Fibroblast of peridontal ligament (primary cell): ENCODE data around the gene NPEPPS.
"Not testable (repeated sequence)": the region's sequence is repeated elsewhere in the genome, so short reads cannot be mapped to it uniquely, and the experiment has no call there.

Experiments
- DNase-seq: peaks from one replicate; pipeline ENCODE4 v3.0.0-alpha.2; 2010; ENCODE audit errors: extremely low read depth

NPEPPS gene

DNA sequence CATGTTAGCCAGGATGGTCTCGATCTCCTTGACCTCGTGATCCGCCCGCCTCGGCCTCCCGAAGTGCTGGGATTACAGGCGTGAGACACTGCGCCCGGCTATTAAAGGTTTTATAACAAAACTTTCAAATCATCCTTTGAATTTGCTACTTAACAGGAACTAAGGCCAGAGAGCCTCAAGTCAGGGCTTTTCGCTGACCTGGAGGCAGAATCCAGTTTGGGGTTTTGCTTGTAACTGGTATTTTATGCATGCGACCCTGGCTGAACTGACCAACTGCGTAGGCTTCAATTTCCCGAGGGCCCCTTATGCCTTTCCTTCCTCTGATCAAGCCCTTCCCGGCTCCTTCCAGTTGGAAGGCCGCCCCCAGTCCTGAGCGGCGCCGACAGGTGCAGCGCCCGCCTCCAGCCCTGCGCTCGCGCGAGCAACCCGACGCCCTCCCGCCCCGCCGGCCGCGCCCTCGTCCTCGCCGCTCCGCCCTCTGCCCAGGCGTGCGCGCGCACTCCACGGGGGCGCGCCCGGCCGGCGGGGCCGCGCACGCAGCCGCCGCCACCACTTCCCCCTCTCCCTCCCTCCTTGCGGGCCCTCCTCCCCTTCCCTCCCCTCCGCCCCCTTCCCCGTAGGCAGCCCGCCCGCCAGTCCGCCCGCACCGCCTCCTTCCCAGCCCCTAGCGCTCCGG, at the start of gene NPEPPS:
TSS of gene NPEPPS (plus strand) at position 552 of the 676 bp plus-strand sequence. CDS start 193 bp downstream, outside the sequence.
- peak; percentile 63 for DNase-seq

DNA sequence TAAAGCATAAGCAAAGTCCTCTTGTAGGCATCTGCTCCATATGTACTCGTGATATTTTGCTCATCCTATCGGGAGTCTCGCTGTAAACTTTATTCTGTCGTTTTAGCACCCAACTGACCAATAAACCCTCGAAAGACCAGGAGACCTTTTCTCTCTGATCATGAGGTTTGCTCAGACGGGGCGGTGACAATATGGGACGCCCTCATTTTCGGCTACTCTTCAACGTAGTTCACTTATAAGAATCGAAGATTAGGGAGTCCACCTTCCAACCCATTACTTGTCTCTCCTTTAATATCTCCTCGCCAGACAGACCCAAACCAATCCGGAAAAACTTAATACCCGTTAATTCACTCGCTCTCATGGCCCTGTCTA, 39.1 kb upstream of the NPEPPS start:
- not testable (repeated sequence) for DNase-seq

DNA sequence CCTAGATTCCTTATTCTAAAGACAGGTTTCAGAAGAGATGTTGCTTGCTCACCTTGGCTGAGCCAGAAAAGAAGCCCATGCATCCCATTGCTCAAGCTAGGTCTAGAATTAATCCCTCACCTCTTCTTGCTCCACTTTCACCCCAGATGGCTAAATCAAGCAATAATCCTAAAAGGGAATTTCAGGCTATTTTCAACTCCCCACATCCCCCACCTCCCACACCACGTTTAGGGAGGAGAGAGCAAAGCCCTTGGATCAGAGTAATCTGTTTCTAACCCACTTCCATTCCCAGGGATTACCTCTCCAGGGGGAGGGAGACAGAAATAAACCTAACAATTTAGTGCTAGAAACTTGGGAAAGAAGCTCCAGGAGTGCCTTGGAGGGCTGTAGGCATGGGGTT, 31.8 kb upstream of the NPEPPS start:
- not testable (repeated sequence) for DNase-seq

DNA sequence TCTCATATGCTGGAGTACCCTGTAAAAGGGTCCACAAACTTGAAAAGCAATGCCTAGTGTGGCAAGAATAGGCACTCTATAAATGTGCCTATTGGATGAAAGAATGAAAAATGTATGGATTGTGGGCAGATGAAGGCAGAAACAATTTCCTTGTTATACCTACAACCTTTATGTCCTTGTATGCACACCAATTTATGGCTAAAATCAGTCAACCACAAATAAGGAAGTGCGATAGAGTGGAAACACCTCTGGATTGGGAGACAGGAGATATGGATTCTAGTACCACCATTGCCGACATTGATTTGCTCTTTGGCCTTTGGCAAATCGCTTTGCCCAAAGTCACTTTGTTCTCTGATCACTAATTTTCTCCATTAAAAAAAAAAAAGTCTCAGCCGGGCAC, 31.4 kb upstream of the NPEPPS start:
- DNase-seq = not testable (repeated sequence)

DNA sequence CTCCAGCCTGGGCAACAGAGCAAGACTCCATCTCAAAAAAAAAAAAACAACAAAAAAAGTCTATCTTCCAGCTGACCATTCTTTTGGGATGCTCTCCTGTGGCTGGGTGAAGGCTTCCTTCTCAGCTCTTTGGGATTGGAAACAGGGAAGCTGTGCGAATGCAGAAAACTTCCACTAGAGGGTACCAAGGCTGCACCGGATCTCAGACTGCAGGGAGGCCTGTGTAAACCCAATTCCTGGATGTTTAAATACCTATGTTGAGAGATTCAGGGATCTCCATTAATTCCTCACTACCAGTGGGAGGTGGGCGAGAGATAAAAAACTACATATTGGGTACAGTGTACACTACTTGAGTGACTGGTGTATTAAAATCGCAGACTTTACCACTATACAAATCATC, 30.3 kb upstream of the NPEPPS start:
- DNase-seq = peak; percentile 42

GRCh38 chr17:47502122-47502731, 28.7 kb upstream of the NPEPPS start:
- peak; percentile 53 for DNase-seq

DNA sequence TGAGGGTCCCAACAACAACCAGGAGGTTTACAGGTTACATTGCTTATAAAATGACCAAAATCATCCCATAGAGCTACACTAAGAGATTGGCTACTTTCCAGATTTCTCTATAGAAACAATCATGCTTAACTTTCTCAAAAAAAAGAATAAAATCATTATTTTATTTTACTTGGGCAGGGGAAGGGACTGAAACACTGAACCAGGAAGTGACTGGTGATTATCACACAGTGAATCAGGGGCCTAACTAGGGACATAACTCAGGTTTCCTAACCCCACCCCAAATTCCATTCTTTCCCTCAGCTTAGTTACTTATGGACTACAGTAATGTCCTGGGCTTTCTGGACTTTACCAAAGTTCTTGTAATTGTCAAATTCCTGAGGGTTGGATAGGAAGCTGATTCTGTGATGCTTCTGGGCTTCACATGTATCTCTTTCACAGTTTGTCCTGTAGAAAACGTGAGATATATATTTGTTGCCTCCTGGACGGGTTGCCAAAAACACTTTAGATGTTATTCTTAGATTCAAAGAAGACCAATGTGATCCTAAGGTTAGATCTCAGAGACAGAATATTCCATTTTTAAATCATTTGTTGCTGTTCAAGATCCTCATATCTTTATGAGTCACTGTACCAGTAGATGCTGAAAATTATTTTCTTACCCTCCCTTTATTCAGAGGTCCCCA, 28.0 kb upstream of the NPEPPS start:
- peak; percentile 35 for DNase-seq

DNA sequence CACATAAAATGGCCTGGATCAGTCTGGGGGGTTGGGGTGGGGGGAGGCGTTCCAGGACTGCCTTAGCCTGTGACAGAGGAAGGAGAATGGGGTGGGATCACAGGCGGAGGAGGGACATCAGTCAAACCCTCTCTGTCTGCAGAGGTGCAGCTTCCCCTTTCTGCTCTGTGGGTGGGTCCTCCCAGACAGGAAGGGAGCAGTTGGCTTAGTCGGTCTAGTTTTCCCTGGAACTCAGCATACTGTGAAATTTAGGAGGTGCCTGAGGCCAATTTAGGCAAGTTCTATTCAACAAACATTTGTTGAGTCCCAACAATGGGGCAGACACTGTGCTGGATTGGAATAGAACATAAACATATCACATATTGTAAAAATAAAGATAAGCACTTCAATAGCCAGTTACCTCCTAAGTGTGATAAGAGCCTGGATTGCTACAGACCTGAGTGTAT, 19.2 kb upstream of the NPEPPS start:
- DNase-seq = not testable (repeated sequence)

DNA sequence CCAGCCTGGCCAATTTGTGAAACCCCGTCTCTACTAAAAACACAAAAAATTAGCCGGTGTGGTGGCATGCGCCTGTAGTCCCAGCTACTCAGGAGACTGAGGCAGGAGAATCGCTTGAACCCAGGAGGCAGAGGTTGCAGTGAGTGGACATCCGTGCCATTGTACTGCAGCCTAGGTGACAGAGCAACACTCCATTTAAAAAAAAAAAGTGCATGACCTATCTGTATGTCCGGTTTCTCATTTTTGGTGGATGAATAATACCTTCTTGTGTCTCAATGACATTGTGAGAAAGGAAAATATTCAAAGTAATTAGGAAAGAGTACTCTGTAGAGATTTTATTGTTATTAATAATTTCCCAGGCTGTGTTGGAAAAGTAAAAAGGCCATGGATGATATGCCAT, 17.6 kb upstream of the NPEPPS start:
- DNase-seq = not testable (repeated sequence)

DNA sequence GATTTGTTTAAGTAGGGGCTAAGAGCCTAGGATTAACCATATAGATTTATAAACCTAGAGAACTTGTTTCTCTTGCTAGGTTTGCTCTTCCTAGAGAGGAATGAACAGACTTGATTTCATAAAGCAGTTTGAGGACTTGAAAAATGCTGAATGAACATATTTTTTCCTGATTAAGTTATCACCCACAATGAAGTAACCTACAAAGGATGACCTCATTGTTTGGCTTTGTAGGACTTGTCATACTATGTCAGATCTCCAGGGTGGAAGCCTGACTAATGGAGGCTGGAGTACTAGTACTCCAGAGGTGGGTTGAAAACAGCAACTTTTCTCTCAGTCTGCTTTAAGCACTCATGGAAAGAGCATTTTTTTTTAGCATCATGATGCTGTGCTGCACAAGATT, 12.0 kb upstream of the NPEPPS start:
- peak; percentile 33 for DNase-seq

DNA sequence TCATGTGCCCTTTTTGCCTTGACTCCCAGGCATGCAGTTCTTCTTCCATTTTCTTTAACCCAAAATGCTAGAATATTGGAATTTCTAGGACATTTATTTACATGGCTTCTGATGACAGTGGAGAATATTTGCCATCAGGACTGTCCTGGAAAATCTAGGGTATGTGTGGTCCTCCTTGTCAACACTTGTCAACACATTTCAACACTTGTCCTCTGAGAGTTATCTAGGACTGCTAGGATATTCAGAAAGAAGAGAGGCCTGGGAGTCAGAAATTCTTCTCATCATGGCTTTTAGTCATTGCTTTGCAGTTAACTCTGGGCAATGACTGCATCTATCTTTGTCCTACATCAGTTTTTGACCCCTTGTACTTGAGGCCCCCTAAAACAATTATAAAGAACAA, 11.5 kb upstream of the NPEPPS start:
- not testable (repeated sequence) for DNase-seq

GRCh38 chr17:47520279-47520678, 10.6 kb upstream of the NPEPPS start:
- DNase-seq = not testable (repeated sequence)

DNA sequence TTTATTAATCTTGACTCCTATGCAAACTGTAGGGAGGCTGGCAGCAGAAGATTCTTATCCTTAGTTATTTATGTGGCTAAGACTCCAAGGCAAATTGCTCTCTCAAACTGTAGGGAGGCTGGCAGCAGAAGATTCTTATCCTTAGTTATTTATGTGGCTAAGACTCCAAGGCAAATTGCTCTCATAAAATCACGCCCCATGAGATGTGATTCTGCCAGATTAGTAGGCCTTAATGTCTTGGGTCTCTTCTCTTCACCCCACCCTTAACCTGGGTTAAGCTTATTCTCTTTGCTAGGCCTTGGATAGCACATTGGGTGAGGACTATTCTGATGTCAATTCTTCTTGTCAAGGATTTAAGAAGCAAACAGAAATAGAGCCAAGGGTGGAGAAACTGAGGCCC, 9.5 kb upstream of the NPEPPS start:
- not testable (repeated sequence) for DNase-seq

DNA sequence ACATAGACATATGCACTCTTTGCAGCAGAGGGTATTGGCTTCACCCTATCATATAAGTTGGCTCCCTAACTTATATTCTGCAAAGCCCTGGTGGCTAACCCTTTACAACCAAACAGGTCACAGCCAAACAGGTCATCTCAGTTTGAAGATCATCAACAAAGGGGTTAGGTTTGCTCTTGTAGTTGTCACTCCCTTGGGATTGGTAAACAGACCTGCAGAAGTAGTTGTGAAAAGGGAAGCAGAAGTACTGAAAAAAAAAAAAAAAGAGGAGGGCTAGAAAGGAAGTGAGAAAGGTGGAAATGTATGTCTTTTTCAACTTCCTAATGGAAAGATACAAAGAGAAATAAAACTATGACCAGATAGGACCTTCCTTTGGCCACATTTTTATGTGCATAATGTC, 8.6 kb upstream of the NPEPPS start:
- DNase-seq = not testable (repeated sequence)

DNA sequence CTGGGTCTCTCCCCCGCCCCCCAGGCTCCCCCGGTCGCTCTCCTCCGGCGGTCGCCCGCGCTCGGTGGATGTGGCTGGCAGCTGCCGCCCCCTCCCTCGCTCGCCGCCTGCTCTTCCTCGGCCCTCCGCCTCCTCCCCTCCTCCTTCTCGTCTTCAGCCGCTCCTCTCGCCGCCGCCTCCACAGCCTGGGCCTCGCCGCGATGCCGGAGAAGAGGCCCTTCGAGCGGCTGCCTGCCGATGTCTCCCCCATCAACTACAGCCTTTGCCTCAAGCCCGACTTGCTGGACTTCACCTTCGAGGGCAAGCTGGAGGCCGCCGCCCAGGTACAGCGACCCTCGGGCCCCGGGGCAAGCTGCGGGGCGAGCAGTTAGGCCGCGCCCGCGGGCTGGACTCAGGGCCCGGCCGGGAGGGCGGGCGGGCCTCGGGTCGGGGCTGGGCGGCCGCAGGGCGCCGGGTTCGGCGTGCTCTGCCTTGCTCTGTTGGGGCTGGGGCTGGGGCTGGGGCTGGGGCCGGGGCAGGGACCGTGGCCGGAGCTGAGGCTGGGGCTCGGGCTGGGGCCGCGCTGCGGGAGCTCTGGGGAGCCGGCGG, 419 bp downstream of the NPEPPS start:
- DNase-seq = not testable (repeated sequence)

- peak; percentile 23 for DNase-seq
These were observed 8.2 kb downstream of the NPEPPS start for GRCh38 chr17:47539085-47539484.

DNA sequence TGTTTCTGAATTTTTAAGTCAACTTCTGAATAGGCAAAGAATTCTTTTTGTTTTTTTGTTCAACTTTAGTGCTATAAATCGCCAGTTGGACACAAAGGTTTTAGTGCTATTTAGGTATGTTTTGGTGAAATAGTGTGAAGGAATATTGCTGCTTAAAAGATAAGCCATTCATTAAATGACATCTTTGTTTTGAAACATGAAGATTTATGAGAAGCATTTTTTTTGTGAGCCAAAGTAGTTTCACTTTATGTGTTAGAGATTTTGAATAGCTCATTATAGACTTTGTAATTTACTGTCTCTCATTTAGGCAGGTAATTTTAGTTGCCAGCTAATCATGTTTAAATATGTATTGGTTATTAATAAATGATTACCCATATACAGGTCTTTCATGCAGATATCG, 10.8 kb downstream of the NPEPPS start:
- DNase-seq = not testable (repeated sequence)

- not testable (repeated sequence) for DNase-seq
These were observed 13.4 kb downstream of the NPEPPS start for GRCh38 chr17:47544327-47544726.

- not testable (repeated sequence) for DNase-seq
These were observed 23.8 kb downstream of the NPEPPS start for GRCh38 chr17:47554733-47555132.

GRCh38 chr17:47556108-47556507, 25.2 kb downstream of the NPEPPS start:
- not testable (repeated sequence) for DNase-seq

DNA sequence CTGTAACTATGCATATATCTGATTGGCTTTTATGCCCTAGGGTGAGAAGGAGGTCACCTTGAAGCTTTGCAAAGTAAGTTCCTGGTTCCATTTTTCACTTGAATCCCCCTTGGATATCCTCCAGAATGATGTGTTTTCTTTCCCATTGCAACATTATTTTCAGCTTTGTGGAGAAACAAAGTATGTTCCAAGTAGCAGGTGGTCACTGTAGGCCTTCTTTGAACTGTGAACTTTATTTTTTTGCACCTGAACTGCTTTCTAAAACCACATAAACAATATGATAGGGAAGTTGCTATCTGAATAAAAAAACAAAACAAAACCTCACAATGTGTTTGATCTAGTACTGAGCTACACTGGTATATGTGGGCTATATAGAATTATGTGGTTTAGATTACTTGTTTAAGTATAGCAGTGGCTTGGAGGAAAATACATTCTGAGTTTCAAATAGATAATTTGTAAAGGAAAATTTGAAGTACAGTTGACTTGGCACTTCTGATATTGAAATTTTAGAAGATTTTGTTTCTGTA, 29.7 kb downstream of the NPEPPS start:
- not testable (repeated sequence) for DNase-seq
